HepG2 (cell line): ENCODE results near the gene FGGY. TPM values are rescaled to one million over a fixed set of nuclear protein-coding genes. Genes with fewer than 3 reads are reported as not detected.

ENCODE experiments used
- ATAC-seq: fragments of 200-7000 bp; cut with Tn5 transposase; 3 replicates; pipeline ENCODE4 v1.9.1; 2020; ENCODE audit warnings: mild to moderate bottlenecking, moderate library complexity
- BruUV-seq: library from RNA; stranded (reverse); fragments of 400-500 nt; replicated peaks from 2 replicates; lab custom pipeline; 2021; lab: Mats Ljungman, UMichigan
- CTCF ChIA-PET: fragments of 300-600 bp; formaldehyde crosslinking; extraction: SDS; loops from one replicate; lab custom pipeline; 2021; ENCODE audit warnings: low total read pairs, inconsistent platforms, low intra/inter-chr PET ratio; lab: Yijun Ruan, JAX
- POLR2A ChIA-PET: fragments of 350-600 bp; sonication (Branson Sonifier 250); formaldehyde crosslinking; loops from one replicate; lab custom pipeline; 2020; ENCODE audit warnings: antibody characterized with exemption, inconsistent platforms; lab: Yijun Ruan, JAX
- DNase-seq: peaks from one replicate; pipeline ENCODE4 v3.0.0-alpha.2; 2015; ENCODE audit warnings: low spot score
- FAIRE-seq: peaks from 3 replicates; lab custom pipeline; 2011; peaks lifted over from hg19 to GRCh38; lab: Jason Lieb, UNC
- H2AFZ ChIP-seq: one replicate; pipeline ENCODE4 v1.6.1; 2011; ENCODE audit warnings: low read length, inconsistent platforms
- H3K27ac ChIP-seq: fragments of 300-600 bp; 3 replicates; pipeline ENCODE4 v1.8.0; 2011; ENCODE audit warnings: mixed run types, mild to moderate bottlenecking, mixed read lengths, low read length, inconsistent platforms; ENCODE audit not compliant: insufficient read depth; ENCODE audit errors: extremely low read length
- H3K27me3 ChIP-seq, 2 experiments: fragments of 200-600 bp in 1 of 2; 2 replicates in 1 of 2; 3 replicates in 1 of 2; pipeline versions ENCODE4 v1.6.0 to v1.8.0; 2011; ENCODE audit warnings: low read length in 2 of 2, mild to moderate bottlenecking in 2 of 2, moderate library complexity in 2 of 2, inconsistent platforms in 1 of 2; ENCODE audit not compliant: insufficient read depth in 2 of 2, control insufficient read depth in 1 of 2
- H3K36me3 ChIP-seq, 2 experiments: fragments of 200-600 bp in 1 of 2; replicated peaks in 1 of 2; 2 replicates in 1 of 2; 3 replicates in 1 of 2; pipeline versions ENCODE4 v1.5.1 to v1.8.0; 2011; ENCODE audit warnings: low read length in 2 of 2, inconsistent platforms in 1 of 2; ENCODE audit not compliant: insufficient read depth in 2 of 2, control insufficient read depth in 1 of 2
- H3K4me1 ChIP-seq: 2 replicates; pipeline ENCODE4 v1.5.1; 2012; ENCODE audit warnings: low read length, inconsistent platforms; ENCODE audit not compliant: insufficient read depth
- H3K4me2 ChIP-seq: 2 replicates; pipeline ENCODE4 v1.6.0; 2011; ENCODE audit warnings: low read depth, low read length, inconsistent platforms
- H3K4me3 ChIP-seq, 3 experiments: fragments of 200-600 bp in 1 of 3; sonication (generic), shearing (Covaris generic) in 1 of 3; replicated peaks in 1 of 3; 2 replicates each; pipeline ENCODE4 v1.5.1; 2011 to 2016; ENCODE audit warnings: low read length in 3 of 3, inconsistent platforms in 2 of 3, low read depth in 2 of 3, mild to moderate bottlenecking in 2 of 3, control low read depth in 1 of 3, mixed read lengths in 1 of 3; ENCODE audit not compliant: insufficient read depth in 1 of 3
- H3K79me2 ChIP-seq: one replicate; pipeline ENCODE4 v1.6.1; 2011; ENCODE audit warnings: low read length, inconsistent platforms; ENCODE audit not compliant: insufficient read depth
- H3K9ac ChIP-seq: 2 replicates; pipeline ENCODE4 v1.6.0; 2011; ENCODE audit warnings: mild to moderate bottlenecking, low read depth, low read length, inconsistent platforms; ENCODE audit not compliant: insufficient read depth
- H3K9me3 ChIP-seq: 2 replicates; pipeline ENCODE4 v1.5.1; 2012; ENCODE audit warnings: mild to moderate bottlenecking, low read length
- H4K20me1 ChIP-seq: 2 replicates; pipeline ENCODE4 v1.6.0; 2011; ENCODE audit warnings: inconsistent platforms, mild to moderate bottlenecking, low read length, moderate library complexity; ENCODE audit not compliant: insufficient read depth
- AGO1 ChIP-seq: fragments of 200-400 bp; formaldehyde crosslinking; IDR thresholded peaks from 2 replicates; pipeline ENCODE4 v1.6.1; 2017; ENCODE audit warnings: mild to moderate bottlenecking, low read depth, low read length, moderate library complexity; ENCODE audit not compliant: poor library complexity, severe bottlenecking
- CREM ChIP-seq, 2 experiments: sonication (generic) in 1 of 2; formaldehyde crosslinking in 1 of 2; IDR thresholded peaks; 2 replicates each; pipeline versions ENCODE4 v1.4.0 to v1.6.1; 2016 to 2020; ENCODE audit warnings: antibody characterized with exemption in 1 of 2, mild to moderate bottlenecking in 1 of 2, missing genetic modification reagents in 1 of 2
- MAFK ChIP-seq, 2 experiments: IDR thresholded peaks in 1 of 2; conservative IDR thresholded peaks in 1 of 2; 2 replicates each; pipeline ENCODE4 v1.6.1; 2011; ENCODE audit warnings: improper control_type of control experiment in 2 of 2, low read length in 2 of 2
- MYC ChIP-seq: sonication (generic); formaldehyde crosslinking; IDR thresholded peaks from 2 replicates; pipeline ENCODE4 v1.9.0; 2021; ENCODE audit warnings: missing genetic modification reagents, borderline replicate concordance
- RNF2 ChIP-seq: fragments of 450-650 bp; conservative IDR thresholded peaks from 2 replicates; pipeline ENCODE4 v1.6.1; 2016; ENCODE audit warnings: low read depth
- SCMH1 ChIP-seq: sonication (generic); formaldehyde crosslinking; IDR thresholded peaks from 2 replicates; pipeline ENCODE4 v1.9.0; 2021; ENCODE audit warnings: missing genetic modification reagents, mild to moderate bottlenecking, borderline replicate concordance
- SMC3 ChIP-seq: IDR thresholded peaks from 2 replicates; pipeline ENCODE4 v1.6.1; 2011; ENCODE audit warnings: low read length, improper control_type of control experiment
- ZBTB7A ChIP-seq: sonication (generic); formaldehyde crosslinking; IDR thresholded peaks from 2 replicates; pipeline ENCODE4 v1.8.0; 2022; ENCODE audit warnings: mild to moderate bottlenecking, missing genetic modification reagents
- ZNF34 ChIP-seq: sonication (generic); formaldehyde crosslinking; IDR thresholded peaks from 2 replicates; pipeline ENCODE4 v1.4.0; 2020; ENCODE audit warnings: mild to moderate bottlenecking, missing genetic modification reagents, borderline replicate concordance
- ZNF441 ChIP-seq: sonication (generic); formaldehyde crosslinking; IDR thresholded peaks from 2 replicates; pipeline ENCODE4 v1.7.0; 2021; ENCODE audit warnings: missing genetic modification reagents, borderline replicate concordance
- ZNF572 ChIP-seq: sonication (generic); formaldehyde crosslinking; IDR thresholded peaks from 2 replicates; pipeline ENCODE4 v1.5.1; 2020; ENCODE audit warnings: mild to moderate bottlenecking, missing genetic modification reagents
- ZNF674 ChIP-seq: sonication (generic); formaldehyde crosslinking; IDR thresholded peaks from 2 replicates; pipeline ENCODE4 v1.5.0; 2020; ENCODE audit warnings: low read depth, mild to moderate bottlenecking, missing genetic modification reagents
- ZSCAN25 ChIP-seq: sonication (generic); formaldehyde crosslinking; IDR thresholded peaks from 2 replicates; pipeline ENCODE4 v1.8.0; 2022; ENCODE audit warnings: mild to moderate bottlenecking, missing genetic modification reagents
- WGBS: methylation state at CpG from one replicate; pipeline ENCODE4 v1.1.6; 2017; ENCODE audit warnings: low lambda C conversion rate; 5-methylcytosine and 5-hydroxymethylcytosine counted together
- in situ Hi-C: cut with HindIII; loops from 2 replicates; pipeline ENCODE4 v1.10.0; 2017; ENCODE audit warnings: low pct_unique_long_range_greater_than_20kb; ENCODE audit not compliant: extremely low pct_ligation_motif_present
- intact Hi-C: fragments of 100-400 bp; cut with micrococcal nuclease; formaldehyde crosslinking; loops from one replicate; pipeline ENCODE4 v1.10.0; 2022; ENCODE audit not compliant: unreplicated experiment
- polyA plus RNA-seq, 8 experiments: library from polyadenylated mRNA; depleted of rRNA in 3 of 8; stranded (reverse) in 7 of 8; unstranded in 1 of 8; fragments of >200 nt; fragmentation: Illumina TruSeq in 4 of 8; extraction: Trizol in 4 of 8; gene quantifications; 2 replicates each; pipeline versions ENCODE4 v1.2.1 to v1.2.3, GENCODE V29; 2011 to 2016; ENCODE audit warnings: low read depth in 4 of 8, missing spikeins in 1 of 8, mixed read lengths in 1 of 8; ENCODE audit not compliant: insufficient read depth in 1 of 8
- total RNA-seq, 5 experiments: library from RNA; depleted of rRNA; stranded (reverse); fragments of >200 nt; fragmentation: Illumina TruSeq; extraction: Trizol; gene quantifications; 2 replicates each; pipeline ENCODE4 v1.2.3, GENCODE V29; 2016; ENCODE audit warnings: low read depth in 1 of 5

Gene FGGY
- total and polyA plus RNA-seq, 2 of the 13 experiments (the other 11 are each of a cell fraction or from before 2014, with no cell fraction given), result 15.7 to 27.5 TPM

DNA sequence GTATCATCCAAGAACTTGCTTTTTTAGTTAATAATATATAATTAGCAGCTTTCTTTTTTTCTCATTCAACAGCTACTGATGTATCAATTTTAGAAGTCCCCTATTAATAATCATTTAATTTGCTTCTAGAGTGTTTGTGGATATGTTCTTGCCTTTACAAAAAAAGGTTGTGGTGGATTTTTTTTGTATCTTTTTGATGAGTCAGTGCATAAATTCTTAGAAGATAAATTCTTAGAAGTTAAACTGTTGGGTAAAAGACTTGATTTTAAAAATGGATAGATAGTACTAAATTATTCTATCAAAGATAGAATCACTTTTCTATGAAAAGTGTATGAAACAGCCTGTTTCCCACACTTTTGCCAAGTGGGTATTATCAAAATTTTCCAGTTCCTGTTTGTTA lies 11.9 kb downstream of the FGGY start:
- intact Hi-C loops, result no loop called here
- Histone ChIP-seq H3K27ac (no peak overlapping the region), H3K36me3 (no peaks in the 10 kb centered on the region), H3K9me3 (peaks cover 9% of the 10 kb centered on the region), H3K4me2 (no peak overlapping the region), H3K9ac (no peak overlapping the region), H3K79me2 (no peaks in the 10 kb centered on the region), H3K4me3 (no peak overlapping the region), H4K20me1 (no peaks in the 10 kb centered on the region), H3K27me3 (no peaks in the 10 kb centered on the region), H3K4me1 (peaks cover 15% of the 10 kb centered on the region), H2AFZ (no peak overlapping the region)
- TF ChIP-seq AGO1, result no peak
- peak in 1 of 2 experiments; percentile 22; a peak in 1 of 4 replicates for TF ChIP-seq MAFK (conservative IDR thresholded peaks at IDR 0.05 in 1 of 2, IDR thresholded peaks at IDR 0.05 in 1 of 2; ENCODE audit: low read length in 2 of 2)
- ChIA-PET CTCF (no interaction called here), POLR2A (interaction anchor here (1.1 kb wide), 1 partner anchor 12 kb away, joined by 8 read pairs; the partner anchor contains the start of gene FGGY)
- BruUV-seq, result no TSS peak
- FAIRE-seq (no peak), DNase-seq (no peak), ATAC-seq (no peak)
- in situ Hi-C loops, result no loop called here

DNA sequence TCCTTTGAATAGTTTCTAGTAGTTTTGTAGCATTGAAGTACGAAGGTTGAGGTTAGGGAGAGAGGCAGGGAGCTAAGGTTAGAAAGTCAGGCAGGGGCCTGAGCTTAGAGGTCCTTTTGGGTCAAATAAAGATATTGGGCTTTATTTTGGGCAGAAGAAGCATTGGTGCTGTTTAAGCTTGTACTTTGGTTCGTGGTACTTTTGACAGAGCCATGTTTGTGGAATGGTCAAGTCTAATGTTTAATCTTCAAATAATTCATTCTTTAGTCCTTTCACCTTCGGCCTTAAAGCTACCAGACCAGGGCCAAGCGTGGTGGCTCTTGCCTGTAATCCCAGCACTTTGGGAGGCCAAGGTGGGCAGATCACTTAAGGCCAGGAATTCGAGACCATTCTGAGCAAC lies 12.5 kb downstream of the FGGY start:
- H3K27me3 ChIP-seq, result no peaks in the 10 kb centered on the region
- FAIRE-seq, result peak; percentile 60
- TF ChIP-seq ZBTB7A (CRISPR knock-in tag) (no peak), SCMH1 (CRISPR knock-in tag) (no peak), ZNF34 (CRISPR knock-in tag) (no peak), ZNF441 (CRISPR knock-in tag) (no peak), MYC (CRISPR knock-in tag) (no peak), ZNF572 (CRISPR knock-in tag) (no peak), RNF2 (no peak), ZSCAN25 (CRISPR knock-in tag) (no peak), SMC3 (no peak), ZNF674 (CRISPR knock-in tag) (no peak), CREM (IDR thresholded peaks at IDR 0.05) (no peak), CREM (CRISPR knock-in tag; IDR thresholded peaks at IDR 0.05) (no peak)
- no TSS peak for BruUV-seq
- no peaks in the 10 kb centered on the region for H3K79me2 ChIP-seq
- no peak overlapping the region for H3K4me3 ChIP-seq
- H3K27ac ChIP-seq, result peak overlapping the region; percentile 28
- intact Hi-C loops (no loop called here), in situ Hi-C loops (no loop called here)
- ChIA-PET CTCF (no interaction called here), POLR2A (interaction anchor here (1.0 to 1.1 kb wide), 2 partner anchors 9 to 13 kb away, joined by 3 to 8 read pairs; partner anchors contain the start of gene FGGY)
- no peak for ATAC-seq
- WGBS, result 74% methylated on average over 5 of the region's 5 CpGs
- H3K36me3 ChIP-seq, result no peaks in the 10 kb centered on the region
- peaks cover 9% of the 10 kb centered on the region for H3K9me3 ChIP-seq
- no peak overlapping the region for H2AFZ ChIP-seq
- no peak overlapping the region for H3K4me2 ChIP-seq
- no peak overlapping the region for H3K9ac ChIP-seq
- peaks cover 15% of the 10 kb centered on the region for H3K4me1 ChIP-seq
- no peak for DNase-seq
- no peaks in the 10 kb centered on the region for H4K20me1 ChIP-seq
